ENCODE measurements around the gene FMN1. TPM values are rescaled to one million over a fixed set of nuclear protein-coding genes. Genes with fewer than 3 reads are reported as not detected.

FMN1 gene
- total and polyA plus RNA-seq, 2 of the 8 experiments (the other 6 are each of a cell fraction or from before 2014, with no cell fraction given) = 0.27 to 3.7 TPM

GRCh38 chr15:32834156-32834555, 360.4 kb downstream of the FMN1 start (continued):
- TF ChIP-seq CHD7 (IDR thresholded peaks at IDR 0.05; ENCODE audit: insufficient replicate concordance, low read length) = no peak
- TF ChIP-seq NANOG (IDR thresholded peaks at IDR 0.05; ENCODE audit: insufficient read depth, low read depth, low read length, poor library complexity, severe bottlenecking) = no peak
- TF ChIP-seq SUZ12 (IDR thresholded peaks at IDR 0.05; ENCODE audit: low read length) = no peak
- no peak for TF ChIP-seq POLR2AphosphoS5 (IDR thresholded peaks at IDR 0.05; ENCODE audit: low read depth, low read length)
- TF ChIP-seq TBP (IDR thresholded peaks at IDR 0.05; ENCODE audit: low read depth, low read length) = no peak
- no peak for TF ChIP-seq E2F6 (IDR thresholded peaks at IDR 0.05)
- TF ChIP-seq HDAC2 (IDR thresholded peaks at IDR 0.05; ENCODE audit: borderline replicate concordance in 1 of 2, low read depth in 2 of 2, low read length in 2 of 2) = no peak
